Mucosa of gallbladder (tissue), 1 donor: Measurements from ENCODE around the gene INS. TPM values are rescaled to one million over a fixed set of nuclear protein-coding genes. Genes with fewer than 3 reads are reported as not detected.
"Not testable (repeated sequence)": the region's sequence is repeated elsewhere in the genome, so short reads cannot be mapped to it uniquely, and the experiment has no call there.

Experiments used
- DNase-seq: peaks from one replicate; pipeline ENCODE4 v3.0.0-alpha.2; 2020; ENCODE audit warnings: low spot score
- total RNA-seq: library from RNA; stranded (reverse); gene quantifications from one replicate; pipeline ENCODE4 v1.2.1, GENCODE V29; 2021
- donor health status: DM: no; HTN: no; CAD: no.

Gene INS
- total RNA-seq, 1 donor from 2014 or later = 1.2 TPM

DNA sequence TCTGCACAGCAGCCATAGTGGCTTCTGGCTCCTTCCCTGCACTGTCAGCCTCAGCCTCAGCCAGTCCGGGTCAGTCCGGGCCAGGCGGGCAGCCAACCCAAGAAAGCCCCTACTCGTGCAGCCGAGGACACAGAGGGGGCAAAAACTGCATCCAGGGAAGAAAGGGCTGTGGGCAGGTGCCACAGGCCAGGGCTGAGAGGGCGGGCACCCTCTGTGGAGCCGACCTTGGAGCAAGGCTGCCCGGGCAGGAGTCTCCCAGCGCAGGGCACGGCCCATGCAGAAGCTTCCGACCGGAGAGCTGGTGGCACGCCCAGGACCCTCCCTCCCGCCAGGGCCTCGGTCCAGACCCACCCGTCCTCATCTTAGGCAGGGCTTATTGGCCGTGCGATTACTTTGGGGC is 21.1 kb upstream of the INS start:
- DNase-seq = no peak

GRCh38 chr11:2180789-2181370 is 19.9 kb upstream of the INS start:
- DNase-seq = no peak

- no peak for DNase-seq
Measured at GRCh38 chr11:2180347-2180746, 19.3 kb upstream of the INS start.

GRCh38 chr11:2179516-2179915 is 18.5 kb upstream of the INS start:
- no peak for DNase-seq

GRCh38 chr11:2178906-2179494 is 18.0 kb upstream of the INS start:
- no peak for DNase-seq

DNA sequence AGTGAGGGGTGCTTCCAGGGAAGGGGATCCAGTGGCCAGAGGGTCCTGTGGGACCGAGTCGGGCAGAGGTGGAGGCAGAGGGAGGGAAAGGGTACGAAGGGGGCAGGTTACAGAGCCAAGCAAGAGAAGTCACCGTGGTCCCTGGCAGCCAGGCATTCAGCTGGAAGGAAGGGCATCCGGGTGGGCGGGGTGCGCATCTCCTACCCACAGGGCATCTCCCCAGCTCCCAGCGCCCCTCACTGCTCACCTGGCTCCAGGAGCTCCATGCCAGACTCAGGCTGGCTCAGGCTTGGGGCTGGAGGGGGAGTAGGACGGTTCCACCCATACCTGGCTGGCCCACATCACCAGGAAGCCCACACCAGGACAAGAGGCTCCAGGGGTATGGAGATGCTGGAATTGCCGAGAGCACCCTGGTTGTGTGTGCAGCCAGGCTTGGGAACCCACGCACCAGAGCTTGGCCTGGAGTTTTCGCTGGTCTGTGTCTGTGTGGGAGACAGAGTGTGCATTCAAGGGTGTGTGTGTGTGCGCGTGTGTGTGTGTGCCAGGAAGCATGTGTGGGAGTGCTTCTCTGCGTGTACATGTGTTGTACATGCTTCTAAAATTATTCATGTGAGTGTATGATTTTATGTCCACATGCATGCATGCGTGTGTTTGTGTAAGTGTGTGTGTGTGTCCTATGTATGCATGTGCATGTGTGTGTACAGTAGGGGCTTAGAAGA is 17.2 kb upstream of the INS start:
- DNase-seq = not testable (repeated sequence)

- DNase-seq = no peak
Measured at GRCh38 chr11:2177076-2177475, 16.1 kb upstream of the INS start.

DNA sequence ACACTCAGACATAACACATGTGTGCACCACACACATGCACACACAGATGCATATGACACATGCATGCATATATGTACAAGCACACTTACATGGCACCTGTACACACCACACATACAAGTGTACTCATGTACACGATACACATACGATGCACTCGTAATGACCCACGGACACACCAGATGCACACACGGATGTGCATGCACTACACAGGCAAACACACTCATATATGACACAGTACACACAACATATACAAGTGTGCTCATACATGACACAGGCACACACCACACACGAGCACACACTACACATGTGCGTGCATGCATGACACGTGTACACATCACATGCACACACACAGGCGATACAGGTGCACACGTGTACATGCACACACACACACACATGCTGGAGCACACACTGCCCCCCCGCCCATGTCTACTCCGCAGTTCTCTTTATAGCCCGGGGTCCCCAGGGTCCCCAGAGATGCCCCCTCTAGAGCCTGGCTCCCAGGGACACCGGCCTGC is 15.4 kb upstream of the INS start:
- no peak for DNase-seq

- DNase-seq = no peak
Measured at GRCh38 chr11:2175659-2176058, 14.7 kb upstream of the INS start.

- no peak for DNase-seq
Measured at GRCh38 chr11:2174361-2174760, 13.4 kb upstream of the INS start.

- DNase-seq = no peak
Measured at GRCh38 chr11:2173761-2174160, 12.8 kb upstream of the INS start.

DNA sequence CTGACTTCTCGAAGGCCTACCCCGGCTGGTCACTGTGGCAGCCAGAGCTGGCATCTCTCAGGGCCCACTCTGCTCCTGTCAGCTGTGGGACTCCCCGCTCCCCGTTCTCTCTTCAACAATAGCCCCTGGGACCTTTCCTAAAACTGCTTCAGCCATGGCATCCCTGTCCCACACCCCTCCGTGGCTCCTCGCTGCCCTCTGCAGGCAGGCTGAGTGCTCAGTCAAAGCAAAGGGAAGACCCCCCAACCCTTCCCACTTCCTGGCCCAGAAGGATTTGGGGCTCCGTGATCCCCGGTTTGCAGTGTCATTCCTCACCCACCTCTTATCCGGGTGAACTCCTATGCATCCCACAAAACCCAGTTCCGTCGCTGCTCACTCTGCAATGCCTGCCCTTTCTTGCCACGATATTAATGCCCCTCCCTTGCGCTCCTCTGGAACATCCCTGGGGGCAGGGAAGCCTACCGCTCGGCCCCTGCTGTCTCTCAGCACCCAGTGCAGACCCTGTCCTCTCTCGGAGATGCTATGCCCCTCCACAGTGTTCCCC is 12.2 kb upstream of the INS start:
- no peak for DNase-seq

DNA sequence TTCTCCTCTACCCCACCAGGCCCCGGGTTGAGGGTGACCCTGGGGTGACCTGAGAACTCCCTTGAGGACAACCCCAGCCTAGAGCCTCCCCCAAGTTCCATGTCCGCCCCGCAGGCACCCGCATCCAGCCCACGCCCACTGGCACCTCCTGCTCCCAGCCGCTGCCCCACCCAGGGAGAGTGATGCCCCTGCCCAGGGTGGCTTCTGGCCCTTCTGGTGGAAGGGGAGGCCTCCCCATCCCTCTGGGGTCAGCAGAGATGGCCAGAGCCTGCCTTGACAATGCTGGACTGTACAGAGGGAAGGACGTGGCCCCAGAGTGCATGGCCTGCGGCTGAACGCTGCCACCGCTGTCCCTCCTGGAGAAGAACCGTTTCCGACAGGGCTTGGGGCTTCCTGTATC is 11.7 kb upstream of the INS start:
- no peak for DNase-seq

GRCh38 chr11:2171591-2172003 is 10.6 kb upstream of the INS start, which contains the start of gene TH:
Gene TH, minus strand, starts transcription at chr11:2171815. Its CDS starts 29 bp downstream, at chr11:2171786.
- no peak for DNase-seq

DNA sequence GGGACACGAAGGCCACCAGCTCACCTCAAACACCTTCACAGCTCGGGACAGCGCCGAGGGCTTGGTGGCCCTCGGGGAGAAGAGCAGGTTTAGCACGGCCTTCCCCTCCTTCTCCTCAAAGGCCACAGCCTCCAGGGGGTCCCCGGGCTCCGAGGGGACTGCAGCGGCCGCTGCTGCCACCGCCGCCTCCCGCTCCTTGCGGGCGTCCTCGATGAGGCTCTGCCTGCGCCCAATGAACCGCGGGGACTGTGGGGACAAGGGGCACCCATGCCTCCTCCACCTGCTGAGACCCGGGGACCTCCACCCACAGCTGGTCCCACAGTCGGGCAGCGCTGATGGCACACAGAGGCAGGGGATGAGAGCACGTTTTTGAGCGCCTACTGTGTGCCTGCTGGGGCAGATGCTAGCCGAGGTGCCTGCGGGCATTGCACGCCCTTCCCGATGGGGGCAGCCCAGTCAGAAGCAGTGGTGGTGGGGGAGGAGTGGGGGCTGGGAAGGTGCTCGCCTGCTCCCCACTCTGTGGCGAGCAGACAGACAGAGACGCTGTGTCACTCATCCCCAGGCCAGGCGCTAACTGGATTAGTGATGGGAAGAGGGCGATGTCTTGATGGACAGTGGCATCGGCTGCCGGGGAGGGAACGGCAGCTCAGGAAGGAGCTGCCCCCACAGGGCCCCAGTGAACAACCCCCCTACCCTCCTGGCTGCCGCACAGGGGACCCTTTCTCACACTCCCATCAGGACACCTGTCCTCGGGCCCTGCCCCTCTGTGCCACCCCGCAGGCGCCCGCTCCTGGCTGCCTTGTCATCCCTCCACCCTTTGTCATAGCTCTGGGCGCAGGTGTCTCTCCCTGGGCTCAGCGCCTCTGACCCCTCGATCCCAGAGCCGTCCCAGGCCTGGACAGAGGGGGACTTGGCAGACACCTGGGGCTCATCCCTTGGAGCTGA is 8.9 kb upstream of the INS start:
- no peak for DNase-seq

DNA sequence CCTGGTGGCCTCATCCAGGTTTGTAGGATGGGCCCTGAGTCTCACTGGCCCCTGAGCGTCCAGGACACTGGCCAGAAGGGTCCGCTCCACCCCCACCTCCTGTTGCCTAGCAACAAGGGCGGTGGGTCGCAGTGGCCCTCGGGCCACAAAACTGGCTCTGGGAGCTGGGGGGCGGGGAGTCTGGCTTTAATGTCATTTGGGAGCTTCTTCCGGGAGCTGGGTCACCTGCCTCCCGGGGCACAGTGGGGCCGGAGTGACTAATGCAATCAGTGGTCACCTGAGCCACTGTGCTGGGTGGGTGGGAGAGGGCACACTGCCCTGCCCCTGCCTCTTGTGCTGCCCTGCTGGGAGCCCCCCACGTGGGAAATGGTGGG is 8.0 kb upstream of the INS start:
- no peak for DNase-seq

DNA sequence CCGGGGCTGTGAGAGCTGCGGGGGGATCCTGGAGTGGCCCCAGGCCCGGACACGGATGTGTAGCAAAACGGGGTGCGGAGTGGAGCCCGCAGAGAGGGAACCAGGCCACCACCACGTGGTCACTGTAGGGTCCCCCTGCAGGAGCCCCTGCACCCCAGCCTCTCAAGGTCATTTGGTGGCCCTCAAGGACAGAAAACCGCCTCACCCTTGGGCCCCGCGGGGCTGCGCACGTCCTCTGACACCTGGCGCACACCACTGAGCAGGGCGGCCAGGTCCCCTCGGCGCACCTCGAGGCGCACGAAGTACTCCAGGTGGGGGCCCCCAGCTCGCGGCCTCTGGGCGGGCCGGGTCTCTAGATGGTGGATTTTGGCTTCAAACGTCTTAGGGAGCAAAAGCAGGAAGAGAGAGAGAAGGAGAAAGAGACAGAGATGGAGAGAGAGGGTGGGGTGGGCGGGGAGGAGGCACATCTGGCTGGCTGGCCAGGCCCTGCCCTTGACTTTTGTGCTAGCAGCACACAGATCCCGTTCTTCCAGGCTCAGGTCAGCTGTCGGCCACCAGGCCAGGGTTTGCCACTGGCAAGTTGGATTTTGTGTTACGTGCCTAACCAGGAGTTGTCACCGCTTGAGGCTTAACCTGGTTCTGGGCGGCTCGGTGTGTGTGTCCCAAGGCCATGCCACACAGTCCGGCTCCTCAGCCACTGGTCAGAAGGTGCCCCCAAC is 7.4 kb upstream of the INS start:
- no peak for DNase-seq

DNA sequence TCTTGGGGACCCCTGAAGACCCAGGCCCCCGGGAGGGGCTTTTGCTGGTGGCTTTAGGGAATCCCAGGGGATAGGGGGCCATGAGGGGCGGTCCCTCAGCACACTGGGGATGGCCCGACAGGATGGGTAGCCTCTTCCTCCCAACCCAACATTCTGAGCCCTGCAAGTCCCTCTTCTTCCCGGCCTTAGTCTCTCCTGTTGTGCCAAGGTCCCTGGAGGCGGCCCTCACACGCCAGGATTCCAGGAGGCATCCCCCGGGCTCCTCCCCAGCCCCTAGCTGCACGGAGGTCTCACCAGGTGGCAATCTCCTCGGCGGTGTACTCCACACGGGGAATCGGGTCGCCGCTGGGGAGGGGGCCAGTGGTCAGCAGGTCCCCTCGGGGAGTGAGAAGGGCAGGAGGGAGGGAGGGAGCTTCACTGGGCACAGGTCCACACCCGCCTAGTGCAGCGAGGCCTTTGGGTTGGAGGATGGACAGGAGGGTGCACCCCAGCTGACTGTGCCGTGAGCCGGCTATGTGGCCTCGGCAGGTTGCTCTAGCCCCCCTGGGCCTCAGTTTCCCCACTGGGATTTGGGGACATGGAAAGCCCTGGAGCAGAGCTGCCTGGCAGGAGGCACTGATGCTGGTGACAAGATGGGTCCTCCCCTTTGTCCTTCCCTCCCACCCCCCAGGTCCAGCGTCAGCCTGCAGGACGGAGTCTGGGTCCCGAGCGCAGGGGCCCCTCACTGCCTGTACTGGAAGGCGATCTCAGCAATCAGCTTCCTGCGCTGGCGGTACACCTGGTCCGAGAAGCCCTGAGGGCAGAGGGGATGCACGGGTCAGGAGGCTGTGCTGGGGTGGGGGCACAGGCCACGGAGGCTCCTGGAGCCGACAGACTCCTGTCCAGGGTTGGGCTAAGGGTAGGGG is 6.4 kb upstream of the INS start:
- no peak for DNase-seq

- DNase-seq = no peak
Measured at GRCh38 chr11:2166091-2166851, 5.3 kb upstream of the INS start.
